ENCODE measurements around the gene ALK.

Gene ALK

GRCh38 chr2:29806461-29806860, 114.9 kb downstream of the ALK start:
- Histone ChIP-seq H3K27me3 (replicated peaks; ENCODE audit: insufficient read depth, low read length) (no peaks in the 10 kb centered on the region), H3K9ac (ENCODE audit: low read length) (no peak overlapping the region), H3K4me3 (ENCODE audit: low read length) (no peak overlapping the region), H3K4me2 (ENCODE audit: low read depth, low read length) (no peak overlapping the region), H3K27ac (ENCODE audit: low read length) (no peak overlapping the region), H3K36me3 (replicated peaks; ENCODE audit: insufficient read depth, low read length) (no peaks in the 10 kb centered on the region), H4K20me1 (ENCODE audit: insufficient read depth, low read length) (no peaks in the 10 kb centered on the region), H3K9me3 (replicated peaks; ENCODE audit: insufficient read depth, low read length) (no peaks in the 10 kb centered on the region), H2AFZ (ENCODE audit: low read length) (no peak overlapping the region), H3K79me2 (ENCODE audit: low read length) (no peaks in the 10 kb centered on the region), H3K9me2 (replicated peaks; ENCODE audit: insufficient read depth, low read length) (no peaks in the 10 kb centered on the region), H3F3A (ENCODE audit: insufficient read depth, low read length) (no peaks in the 10 kb centered on the region), H3K4me1 (ENCODE audit: low read length) (no peaks in the 10 kb centered on the region)
- no peak for DNase-seq
- TF ChIP-seq CTCF (IDR thresholded peaks at IDR 0.05; ENCODE audit: low read length): no peak
- no peak for TF ChIP-seq EZH2phosphoT487 (IDR thresholded peaks at IDR 0.05; ENCODE audit: low read length)
- no peak for TF ChIP-seq EZH2 (optimal IDR thresholded peaks at IDR 0.05; ENCODE audit: low read depth, low read length)

- Histone ChIP-seq H3K4me3 (ENCODE audit: low read length) (no peak overlapping the region), H3K4me2 (ENCODE audit: low read depth, low read length) (no peak overlapping the region), H3K9ac (ENCODE audit: low read length) (no peak overlapping the region), H3K9me2 (replicated peaks; ENCODE audit: insufficient read depth, low read length) (no peaks in the 10 kb centered on the region), H3F3A (ENCODE audit: insufficient read depth, low read length) (no peaks in the 10 kb centered on the region), H3K79me2 (ENCODE audit: low read length) (no peaks in the 10 kb centered on the region), H4K20me1 (ENCODE audit: insufficient read depth, low read length) (no peaks in the 10 kb centered on the region), H3K9me3 (replicated peaks; ENCODE audit: insufficient read depth, low read length) (no peaks in the 10 kb centered on the region), H3K27me3 (replicated peaks; ENCODE audit: insufficient read depth, low read length) (no peaks in the 10 kb centered on the region), H2AFZ (ENCODE audit: low read length) (no peak overlapping the region), H3K27ac (ENCODE audit: low read length) (no peak overlapping the region), H3K4me1 (ENCODE audit: low read length) (no peaks in the 10 kb centered on the region), H3K36me3 (replicated peaks; ENCODE audit: insufficient read depth, low read length) (no peaks in the 10 kb centered on the region)
- no peak for DNase-seq
- TF ChIP-seq CTCF (IDR thresholded peaks at IDR 0.05; ENCODE audit: low read length) (no peak), EZH2phosphoT487 (IDR thresholded peaks at IDR 0.05; ENCODE audit: low read length) (no peak), EZH2 (optimal IDR thresholded peaks at IDR 0.05; ENCODE audit: low read depth, low read length) (no peak)
Observed at GRCh38 chr2:29804671-29805070, 116.7 kb downstream of the ALK start.

DNA sequence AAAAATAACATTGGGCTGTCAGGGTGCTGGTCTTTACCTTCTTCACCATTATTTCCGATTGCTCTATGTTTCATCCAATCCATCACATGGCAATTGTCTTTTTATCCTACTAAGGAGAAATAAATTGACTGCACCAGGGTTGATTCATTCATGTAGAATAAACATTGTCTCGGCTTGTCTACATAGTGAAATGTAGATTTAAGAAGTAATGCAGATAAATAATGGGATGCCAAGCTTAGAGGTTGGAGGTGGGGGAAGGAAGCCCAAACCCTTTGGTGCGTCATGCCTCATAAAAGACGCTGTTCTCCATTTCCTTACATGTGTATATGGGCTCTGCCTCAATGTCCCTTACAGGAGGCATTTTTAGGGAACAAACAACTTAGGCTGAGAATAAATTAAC, 117.8 kb downstream of the ALK start:
- Histone ChIP-seq H3K4me1 (ENCODE audit: low read length) (no peaks in the 10 kb centered on the region), H3K4me3 (ENCODE audit: low read length) (no peak overlapping the region), H3K79me2 (ENCODE audit: low read length) (no peaks in the 10 kb centered on the region), H3K4me2 (ENCODE audit: low read depth, low read length) (no peak overlapping the region), H3K9ac (ENCODE audit: low read length) (no peak overlapping the region), H4K20me1 (ENCODE audit: insufficient read depth, low read length) (no peaks in the 10 kb centered on the region), H3K27me3 (replicated peaks; ENCODE audit: insufficient read depth, low read length) (no peaks in the 10 kb centered on the region), H3F3A (ENCODE audit: insufficient read depth, low read length) (no peaks in the 10 kb centered on the region), H3K36me3 (replicated peaks; ENCODE audit: insufficient read depth, low read length) (no peaks in the 10 kb centered on the region), H3K9me3 (replicated peaks; ENCODE audit: insufficient read depth, low read length) (no peaks in the 10 kb centered on the region), H3K27ac (ENCODE audit: low read length) (no peak overlapping the region), H2AFZ (ENCODE audit: low read length) (no peak overlapping the region), H3K9me2 (replicated peaks; ENCODE audit: insufficient read depth, low read length) (no peaks in the 10 kb centered on the region)
- DNase-seq: no peak
- no peak for TF ChIP-seq CTCF (IDR thresholded peaks at IDR 0.05; ENCODE audit: low read length)
- TF ChIP-seq EZH2phosphoT487 (IDR thresholded peaks at IDR 0.05; ENCODE audit: low read length): no peak
- no peak for TF ChIP-seq EZH2 (optimal IDR thresholded peaks at IDR 0.05; ENCODE audit: low read depth, low read length)
